MG63 (cell line): ENCODE results near the gene ETFBKMT. TPM values are rescaled to one million over a fixed set of nuclear protein-coding genes. Genes with fewer than 3 reads are reported as not detected.
"Not testable (repeated sequence)": the region's sequence is repeated elsewhere in the genome, so short reads cannot be mapped to it uniquely, and the experiment has no call there.

ENCODE experiments used
- DNase-seq: peaks from one replicate; pipeline ENCODE4 v3.0.0-alpha.2; 2020
- H3K27me3 ChIP-seq: fragments of 250-450 bp; sonication (Bioruptor Pico); 2 replicates; pipeline ENCODE4 v1.5.1; 2020; ENCODE audit warnings: mild to moderate bottlenecking, moderate library complexity
- H3K36me3 ChIP-seq: fragments of 250-450 bp; sonication (Bioruptor Pico); 2 replicates; pipeline ENCODE4 v1.5.1; 2020; ENCODE audit warnings: mild to moderate bottlenecking, moderate library complexity
- H3K4me3 ChIP-seq: fragments of 250-450 bp; sonication (Bioruptor Pico); 2 replicates; pipeline ENCODE4 v1.5.1; 2020; ENCODE audit warnings: mild to moderate bottlenecking, moderate library complexity
- H3K9me3 ChIP-seq: fragments of 250-450 bp; sonication (Bioruptor Pico); 2 replicates; pipeline ENCODE4 v1.5.1; 2020; ENCODE audit warnings: mild to moderate bottlenecking, moderate library complexity
- total RNA-seq: library from RNA; depleted of rRNA; stranded (reverse); fragments of >200 nt; shearing (Covaris generic); gene quantifications from 2 replicates; pipeline ENCODE4 v1.2.3, GENCODE V29; 2014; ENCODE audit warnings: low replicate concordance; rRNA removed

The ETFBKMT gene
- total RNA-seq, 1 experiment from 2014 or later: 4.8 TPM

DNA sequence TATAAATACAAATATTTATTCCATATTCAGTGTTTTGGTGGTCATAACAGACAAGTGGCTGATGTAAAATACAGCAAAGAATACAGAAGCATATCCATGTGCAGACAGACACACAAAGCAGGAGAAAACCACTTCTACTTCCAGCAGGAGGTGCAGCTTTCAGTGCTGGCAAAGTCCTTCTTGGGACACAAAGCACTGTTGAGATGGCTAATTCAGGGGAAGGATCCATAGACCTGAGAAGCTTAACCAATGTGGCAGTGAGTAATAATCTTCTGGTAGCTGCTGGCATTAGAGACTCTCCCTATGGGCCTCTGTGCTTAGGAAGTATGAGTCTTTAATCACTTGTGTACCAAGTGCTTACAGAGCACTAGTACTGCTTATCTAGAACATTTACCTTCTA, 42.6 kb downstream of the ETFBKMT start:
- H3K36me3 ChIP-seq: no peaks in the 10 kb centered on the region
- no peaks in the 10 kb centered on the region; the same call in 1 of the 2 replicates for H3K9me3 ChIP-seq
- no peaks in the 10 kb centered on the region for H3K27me3 ChIP-seq
- no peak overlapping the region for H3K4me3 ChIP-seq
- DNase-seq: no peak

DNA sequence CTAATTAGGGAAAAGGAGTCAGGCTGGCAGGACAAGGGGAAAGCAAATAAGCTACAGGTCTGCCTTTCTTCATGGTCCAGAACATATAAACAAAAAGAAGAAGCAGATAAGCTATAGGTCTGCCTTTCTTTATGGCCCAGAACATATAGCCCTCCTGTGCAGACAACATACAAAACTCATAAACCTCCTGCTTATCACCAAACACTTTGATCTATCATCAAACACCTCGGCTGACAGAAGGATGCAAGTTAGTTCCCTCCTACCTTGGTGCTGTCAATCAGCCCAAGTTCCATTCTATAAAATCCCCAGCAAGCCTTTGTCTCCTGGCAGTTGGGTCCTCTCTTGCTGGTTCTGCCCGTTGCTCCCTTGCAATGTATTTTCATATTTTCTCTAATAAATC, 46.1 kb downstream of the ETFBKMT start:
- Histone ChIP-seq H3K4me3 (no peak overlapping the region), H3K9me3 (peaks cover 2% of the 10 kb centered on the region; the same call in 1 of the 2 replicates), H3K27me3 (no peaks in the 10 kb centered on the region), H3K36me3 (no peaks in the 10 kb centered on the region)
- DNase-seq: no peak

DNA sequence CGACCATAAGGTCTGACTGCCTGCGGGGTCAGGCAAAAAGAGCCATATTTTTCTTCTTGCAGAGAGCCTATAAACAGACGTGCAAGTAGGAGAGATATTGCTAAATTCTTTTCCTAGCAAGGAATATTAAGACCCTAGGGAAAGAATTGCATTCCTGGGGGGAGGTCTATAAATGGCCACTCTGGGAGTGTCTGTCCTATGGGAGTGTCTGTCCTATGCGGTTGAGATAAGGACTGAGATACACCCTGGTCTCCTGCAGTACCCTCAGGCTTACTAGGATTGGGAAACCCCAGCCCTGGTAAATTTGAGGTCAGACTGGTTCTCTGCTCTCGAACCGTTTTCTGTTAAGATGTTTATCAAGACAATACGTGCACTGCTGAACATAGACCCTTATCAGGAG, 48.6 kb downstream of the ETFBKMT start:
- not testable (repeated sequence) for H3K9me3 ChIP-seq, H3K4me3 ChIP-seq, H3K36me3 ChIP-seq, H3K27me3 ChIP-seq, DNase-seq

DNA sequence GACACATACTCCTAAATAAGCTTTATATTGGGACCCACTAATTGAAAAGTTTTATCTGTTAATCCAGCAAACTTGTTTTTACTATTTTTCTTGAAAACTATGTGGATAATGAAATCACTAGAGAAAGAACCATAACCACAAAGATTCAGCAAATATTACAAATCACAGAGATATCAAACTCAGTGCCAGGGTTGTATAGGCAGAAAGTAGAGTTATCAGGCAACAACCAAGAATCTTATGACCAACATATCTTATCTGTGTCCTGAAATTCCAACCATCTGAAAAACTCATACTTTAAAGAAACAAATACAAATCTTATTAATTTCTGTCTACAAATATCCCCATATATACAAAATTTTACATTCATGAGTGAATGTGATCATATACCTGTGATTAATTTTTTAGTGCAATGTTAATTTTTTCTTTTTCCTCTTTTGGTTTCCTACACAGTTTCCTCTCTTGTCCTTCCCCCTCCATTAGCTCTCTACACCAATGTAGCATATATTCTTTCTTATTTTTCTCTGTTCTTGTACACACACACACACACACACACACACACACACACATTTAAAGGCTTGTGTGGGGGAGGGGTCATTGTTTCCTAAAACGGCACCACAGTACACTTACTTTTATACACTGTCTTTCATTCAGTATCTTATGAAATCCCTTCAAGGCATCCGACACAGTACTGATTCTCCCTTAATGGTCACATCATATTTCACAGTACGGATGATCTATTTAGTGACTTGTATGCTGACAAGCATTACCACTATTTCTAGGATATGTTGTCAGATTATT, 50.7 kb downstream of the ETFBKMT start:
- H3K9me3 ChIP-seq: peaks cover 2% of the 10 kb centered on the region; the same call in 1 of the 2 replicates
- no peaks in the 10 kb centered on the region for H3K36me3 ChIP-seq
- DNase-seq: no peak
- H3K27me3 ChIP-seq: no peaks in the 10 kb centered on the region
- no peak overlapping the region for H3K4me3 ChIP-seq

DNA sequence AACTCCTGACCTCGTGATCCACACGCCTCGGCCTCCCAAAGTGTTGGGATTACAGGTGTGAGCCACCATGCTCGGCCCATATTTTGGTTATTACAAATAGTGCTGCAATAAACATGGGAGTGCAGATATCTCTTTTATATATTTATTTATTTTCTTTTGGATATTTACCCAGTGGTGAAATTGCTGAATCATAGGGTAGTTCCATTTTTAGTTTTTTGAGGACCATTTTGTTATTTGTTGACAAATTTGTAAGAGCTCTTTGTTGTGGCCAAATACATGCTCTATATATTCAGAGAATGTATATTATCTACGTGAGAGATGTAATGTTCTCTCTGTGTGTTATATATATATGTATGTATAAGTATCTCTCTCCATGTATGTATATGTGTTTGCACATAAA, 53.4 kb downstream of the ETFBKMT start:
- H3K4me3 ChIP-seq: no peak overlapping the region
- H3K9me3 ChIP-seq: no peaks in the 10 kb centered on the region; the same call in 1 of the 2 replicates
- DNase-seq: no peak
- H3K36me3 ChIP-seq: no peaks in the 10 kb centered on the region
- H3K27me3 ChIP-seq: no peaks in the 10 kb centered on the region

DNA sequence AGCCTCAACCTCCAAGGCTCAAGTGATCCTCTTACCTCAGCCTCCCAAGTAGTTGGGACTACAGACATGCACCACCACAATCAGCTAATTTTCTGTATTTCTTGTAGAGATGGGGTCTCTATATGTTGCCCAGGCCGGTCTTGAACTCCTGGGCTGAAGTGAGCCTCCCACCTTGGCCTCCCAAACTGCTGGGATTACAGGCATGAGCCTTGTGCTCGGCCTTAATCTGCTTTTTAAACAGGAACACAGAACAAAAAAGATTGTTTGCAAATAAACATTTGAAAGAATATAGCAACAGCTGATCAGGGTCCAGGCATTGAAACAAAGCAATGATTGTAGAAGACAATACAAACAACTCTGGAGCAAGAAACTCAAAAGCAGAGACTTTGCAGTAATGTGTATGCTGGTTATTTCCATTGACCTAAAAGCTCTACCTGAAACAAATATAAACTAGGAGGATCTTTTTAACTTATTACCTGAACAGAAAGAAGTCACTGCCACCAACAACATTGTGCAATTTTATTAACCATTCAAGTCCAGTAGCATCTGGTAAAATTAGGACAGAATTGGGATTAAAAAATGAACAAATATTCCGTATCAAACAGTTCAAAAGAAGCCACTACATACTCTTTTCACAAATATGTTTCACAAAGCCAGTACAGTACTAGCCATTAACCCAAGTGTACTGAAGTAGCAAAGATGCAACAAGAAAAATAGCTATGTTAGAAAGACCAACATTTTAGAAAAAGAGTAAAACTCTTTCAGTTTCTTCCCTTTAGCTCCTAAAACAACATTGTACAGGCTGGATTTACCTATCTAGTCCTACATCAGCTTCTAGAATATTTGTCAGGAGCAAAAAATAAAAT, 55.2 kb downstream of the ETFBKMT start:
- Histone ChIP-seq H3K4me3 (no peak overlapping the region), H3K36me3 (no peaks in the 10 kb centered on the region), H3K27me3 (no peaks in the 10 kb centered on the region), H3K9me3 (no peaks in the 10 kb centered on the region)
- DNase-seq: no peak

DNA sequence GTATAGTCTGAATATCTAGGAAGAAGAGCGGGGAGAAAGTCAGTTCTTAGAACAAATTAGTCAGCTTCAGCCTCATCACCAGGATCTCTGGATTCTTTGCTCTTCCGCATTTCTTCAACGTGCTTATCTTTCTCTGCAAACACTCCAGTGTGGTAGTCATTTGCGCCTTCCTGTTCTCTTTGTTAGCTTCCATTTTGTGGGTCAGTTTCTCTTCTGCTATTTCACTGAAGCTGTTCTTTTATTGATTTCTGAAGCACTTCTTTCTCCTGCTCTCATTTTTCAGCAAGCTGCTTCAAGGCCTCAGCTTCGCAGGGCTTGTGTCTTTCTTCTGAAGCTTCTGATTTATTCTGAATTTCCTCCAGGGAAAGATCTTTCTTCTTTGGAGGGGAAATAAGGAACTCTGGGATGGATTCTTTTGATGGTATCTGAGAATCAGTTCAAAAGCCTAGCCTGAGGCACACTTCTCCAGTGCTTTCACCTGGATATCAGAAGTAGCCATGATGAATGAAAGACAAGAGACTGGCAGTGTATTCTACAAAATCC, 55.9 kb downstream of the ETFBKMT start:
- no peak overlapping the region for H3K4me3 ChIP-seq
- no peaks in the 10 kb centered on the region for H3K27me3 ChIP-seq
- H3K36me3 ChIP-seq: no peaks in the 10 kb centered on the region
- no peaks in the 10 kb centered on the region for H3K9me3 ChIP-seq
- DNase-seq: no peak

DNA sequence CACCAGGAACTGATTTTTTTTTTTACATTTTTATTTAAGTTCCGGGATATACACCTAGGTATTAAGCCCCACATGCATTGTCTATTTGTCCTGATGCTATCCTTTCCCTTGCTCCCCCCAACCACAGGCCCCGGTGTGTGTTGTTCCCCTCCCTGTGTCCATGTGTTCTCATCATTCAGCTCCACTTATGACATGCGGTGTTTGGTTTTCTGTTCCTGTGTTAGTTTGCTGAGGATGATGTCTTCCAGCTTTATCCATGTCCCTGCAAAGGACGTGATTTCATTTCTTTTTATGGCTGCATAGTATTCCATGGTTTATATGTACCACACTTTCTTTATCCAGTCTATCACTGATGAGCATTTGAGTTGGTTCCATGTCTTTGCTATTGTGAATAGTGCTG, 57.5 kb downstream of the ETFBKMT start:
- H3K4me3 ChIP-seq, H3K36me3 ChIP-seq, DNase-seq, H3K27me3 ChIP-seq, H3K9me3 ChIP-seq: not testable (repeated sequence)

DNA sequence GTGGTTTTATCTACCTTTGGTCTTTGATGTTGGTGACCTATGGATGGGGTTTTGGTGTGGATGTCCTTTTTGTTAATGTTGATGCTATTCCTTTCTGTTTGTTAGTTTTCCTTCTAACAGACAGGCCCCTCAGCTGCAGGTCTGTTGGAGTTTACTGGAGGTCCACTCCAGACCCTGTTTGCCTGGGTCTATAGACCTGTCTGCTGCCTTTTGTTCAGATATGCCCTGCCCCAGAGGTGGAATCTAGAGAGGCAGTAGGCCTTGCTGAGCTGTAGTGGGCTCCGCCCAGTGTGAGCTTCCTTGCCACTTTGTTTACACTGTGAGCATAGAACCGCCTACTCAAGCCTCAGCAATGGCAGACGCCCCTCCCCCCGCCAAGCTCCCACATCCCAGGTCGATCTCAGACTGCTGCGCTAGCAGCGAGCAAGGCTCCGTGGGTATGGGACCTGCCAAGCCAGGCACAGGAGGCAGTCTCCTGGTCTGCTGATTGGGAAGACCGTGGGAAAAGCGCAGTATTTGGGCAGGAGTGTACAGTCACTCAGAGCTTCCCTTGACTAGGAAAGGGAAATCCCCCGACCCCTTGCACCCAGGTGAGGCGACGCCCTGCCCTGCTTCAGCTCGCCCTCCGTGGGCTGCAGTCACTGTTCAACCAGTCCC, 59.2 kb downstream of the ETFBKMT start:
- DNase-seq, H3K27me3 ChIP-seq, H3K4me3 ChIP-seq, H3K9me3 ChIP-seq, H3K36me3 ChIP-seq: not testable (repeated sequence)

DNA sequence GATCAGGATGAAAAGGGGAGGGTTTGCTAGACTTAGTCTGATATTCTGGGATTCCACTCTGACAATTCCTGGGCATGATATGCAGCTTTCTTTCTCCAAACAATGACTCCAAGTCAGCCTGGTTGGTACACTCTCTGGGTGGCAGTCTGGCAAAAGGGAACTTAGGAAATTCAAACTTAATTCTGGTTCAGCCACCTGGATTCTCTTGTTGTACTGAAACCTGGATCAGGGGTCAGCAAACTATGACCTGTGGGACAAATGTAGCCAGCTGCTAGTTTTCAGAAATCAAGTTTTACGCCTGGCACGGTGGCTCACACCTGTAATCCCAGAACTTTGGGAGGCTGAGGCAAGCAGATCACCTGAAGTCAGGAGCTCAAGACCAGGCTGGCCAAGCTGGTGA, 63.1 kb downstream of the ETFBKMT start:
- DNase-seq: no peak
- no peak overlapping the region for H3K4me3 ChIP-seq
- no peaks in the 10 kb centered on the region for H3K9me3 ChIP-seq
- H3K36me3 ChIP-seq: no peaks in the 10 kb centered on the region
- H3K27me3 ChIP-seq: no peaks in the 10 kb centered on the region; the same call in 1 of the 2 replicates

Other genes with a start within 250 kb of the ETFBKMT start
- 8.7 and 14.5 TPM in 2 replicates for gene DENND5B, start 68.6 kb upstream of the ETFBKMT start, total RNA-seq
- gene AMN1, start 69.3 kb downstream of the ETFBKMT start, total RNA-seq: 15.6 and 23.6 TPM in 2 replicates